GM12878 (cell line): ENCODE data around the gene IGLL5. TPM values are rescaled to one million over a fixed set of nuclear protein-coding genes. Genes with fewer than 3 reads are reported as not detected.

Source experiments
- ATAC-seq: fragments of 200-7000 bp; cut with Tn5 transposase; 3 replicates; pipeline ENCODE4 v1.9.1; 2020; ENCODE audit warnings: mild to moderate bottlenecking, moderate library complexity
- BruUV-seq: library from RNA; stranded (reverse); fragments of 400-500 nt; replicated peaks from 2 replicates; lab custom pipeline; 2021; lab: Mats Ljungman, UMichigan
- CTCF ChIA-PET: fragments of 300-600 bp; sonication (Branson Sonifier 250); formaldehyde crosslinking; extraction: SDS; loops from one replicate; lab custom pipeline; 2021; ENCODE audit warnings: inconsistent platforms; lab: Yijun Ruan, JAX
- POLR2A ChIA-PET: fragments of 350-600 bp; formaldehyde crosslinking; extraction: SDS; loops from one replicate; lab custom pipeline; 2021; ENCODE audit warnings: inconsistent platforms; lab: Charles Lee
- RAD21 ChIA-PET: fragments of 300-600 bp; sonication (Branson Sonifier 250); formaldehyde crosslinking; loops from one replicate; lab custom pipeline; 2023; ENCODE audit warnings: antibody characterized with exemption; ENCODE audit not compliant: unreplicated experiment; lab: Charles Lee
- SMC1A ChIA-PET: fragments of 300-600 bp; sonication (Branson Sonifier 250); formaldehyde crosslinking; loops from one replicate; lab custom pipeline; 2023; ENCODE audit not compliant: unreplicated experiment, uncharacterized antibody; lab: Charles Lee
- DNase-seq: peaks from one replicate; pipeline ENCODE4 v3.0.0-alpha.2; 2011; ENCODE audit warnings: low read depth, low spot score
- FAIRE-seq: peaks from 3 replicates; lab custom pipeline; 2011; peaks lifted over from hg19 to GRCh38; lab: Jason Lieb, UNC
- H2AFZ ChIP-seq: 2 replicates; pipeline ENCODE4 v1.6.0; 2011; ENCODE audit warnings: low read depth, low read length, control low read depth; ENCODE audit not compliant: control insufficient read depth
- H3K27ac ChIP-seq: 2 replicates; pipeline ENCODE4 v1.5.1; 2011; ENCODE audit warnings: control low read depth; ENCODE audit not compliant: control insufficient read depth, insufficient read depth
- H3K27me3 ChIP-seq, 2 experiments: replicated peaks in 1 of 2; 2 replicates each; pipeline versions ENCODE4 v1.6.0 to v1.6.1; 2011; ENCODE audit warnings: low read length in 1 of 2; ENCODE audit not compliant: control insufficient read depth in 2 of 2, insufficient read depth in 2 of 2
- H3K36me3 ChIP-seq, 2 experiments: 2 replicates each; pipeline ENCODE4 v1.5.1; 2011; ENCODE audit warnings: low read length in 1 of 2; ENCODE audit not compliant: control insufficient read depth in 2 of 2, insufficient read depth in 2 of 2
- H3K4me1 ChIP-seq: 2 replicates; pipeline ENCODE4 v1.6.1; 2011; ENCODE audit warnings: mild to moderate bottlenecking, low read length, moderate library complexity, mixed read lengths; ENCODE audit not compliant: control insufficient read depth, insufficient read depth
- H3K4me2 ChIP-seq: 2 replicates; pipeline ENCODE4 v1.6.0; 2011; ENCODE audit warnings: control low read depth; ENCODE audit not compliant: control insufficient read depth, insufficient read depth
- H3K4me3 ChIP-seq: fragments of 200-600 bp; sonication (generic); 2 replicates; pipeline ENCODE4 v1.5.1; 2016
- H3K79me2 ChIP-seq: 2 replicates; pipeline ENCODE4 v1.6.0; 2011; ENCODE audit warnings: low read length; ENCODE audit not compliant: control insufficient read depth, insufficient read depth
- H3K9ac ChIP-seq: 2 replicates; pipeline ENCODE4 v1.8.0; 2011; ENCODE audit warnings: low read length, control low read depth, mixed read lengths; ENCODE audit not compliant: control insufficient read depth, insufficient read depth
- H3K9me3 ChIP-seq: replicated peaks from 3 replicates; pipeline ENCODE4 v1.5.1; 2011; ENCODE audit warnings: mild to moderate bottlenecking, low read length; ENCODE audit not compliant: control insufficient read depth, insufficient read depth
- H4K20me1 ChIP-seq: 2 replicates; pipeline ENCODE4 v1.6.0; 2011; ENCODE audit not compliant: control insufficient read depth, insufficient read depth
- CEBPZ ChIP-seq: fragments of 150-350 bp; IDR thresholded peaks from 2 replicates; pipeline ENCODE4 v1.6.1; 2016; ENCODE audit warnings: low read depth, low read length
- WGBS: methylation state at CpG from one replicate; pipeline ENCODE4 v1.1.6; 2016; ENCODE audit warnings: low lambda C conversion rate; ENCODE audit not compliant: insufficient replicate concordance, insufficient coverage; ENCODE audit errors: missing lambda C conversion rate; 5-methylcytosine and 5-hydroxymethylcytosine counted together
- in situ Hi-C: fragments of 300-500 bp; cut with MboI; formaldehyde crosslinking; loops from 9 replicates; pipeline ENCODE4 v1.14.3; 2018; ENCODE audit warnings: mixed read lengths
- intact Hi-C: fragments of 100-400 bp; cut with micrococcal nuclease; formaldehyde crosslinking; loops from one replicate; pipeline ENCODE4 v1.14.2; 2022; ENCODE audit not compliant: unreplicated experiment
- polyA plus RNA-seq, 11 experiments: library from polyadenylated mRNA; depleted of rRNA in 4 of 11; unstranded in 6 of 11; stranded (reverse) in 5 of 11; fragments of >200 nt; fragmentation: Nextera tagmentation in 4 of 11; fragmentation: Illumina TruSeq in 1 of 11; extraction: Ambion mirVana in 4 of 11; extraction: Trizol in 1 of 11; gene quantifications; 1 replicate in 1 of 11; 2 replicates in 10 of 11; pipeline versions ENCODE4 v1.2.1 to v1.2.3, GENCODE V29; 2011 to 2016; ENCODE audit warnings: inconsistent platforms in 2 of 11, missing spikeins in 2 of 11, low read depth in 1 of 11
- total RNA-seq, 4 experiments: library from RNA; depleted of rRNA in 3 of 4; stranded (reverse); fragments of >200 nt in 3 of 4; fragmentation: Illumina TruSeq in 1 of 4; extraction: Trizol in 1 of 4; gene quantifications; 2 replicates each; pipeline versions ENCODE4 v1.2.1 to v1.2.3, GENCODE V29; 2013 to 2021
- TF ChIP-seq, protein P1 (sequence below): IDR thresholded peaks from 2 replicates; pipeline ENCODE4 v1.6.1; 2012; ENCODE audit warnings: low read length, inconsistent platforms

The IGLL5 gene
- total and polyA plus RNA-seq, 10 of the 15 experiments (the other 5 are each of a cell fraction or from before 2014, with no cell fraction given) = not detected

GRCh38 chr22:22843848-22844247 lies 43.8 kb upstream of the IGLL5 start:
- CTCF ChIA-PET = no interaction called here
- WGBS = 92% methylated on average over 1 of the region's 1 CpG
- Histone ChIP-seq H3K4me3 (no peak overlapping the region), H3K27me3 (no peaks in the 10 kb centered on the region), H3K79me2 (no peaks in the 10 kb centered on the region), H4K20me1 (no peaks in the 10 kb centered on the region), H2AFZ (no peak overlapping the region), H3K4me2 (no peak overlapping the region), H3K9ac (no peak overlapping the region), H3K9me3 (no peaks in the 10 kb centered on the region), H3K36me3 (no peaks in the 10 kb centered on the region), H3K27ac (no peak overlapping the region), H3K4me1 (peaks cover 5% of the 10 kb centered on the region)
- POLR2A ChIA-PET = no interaction called here
- intact Hi-C loops (loop anchor here (10.0 kb wide), 1 partner anchor 281 kb away; no protein-coding TSS in a partner anchor), in situ Hi-C loops (no loop called here)
- SMC1A ChIA-PET = no interaction called here
- TF ChIP-seq, protein P1, sequence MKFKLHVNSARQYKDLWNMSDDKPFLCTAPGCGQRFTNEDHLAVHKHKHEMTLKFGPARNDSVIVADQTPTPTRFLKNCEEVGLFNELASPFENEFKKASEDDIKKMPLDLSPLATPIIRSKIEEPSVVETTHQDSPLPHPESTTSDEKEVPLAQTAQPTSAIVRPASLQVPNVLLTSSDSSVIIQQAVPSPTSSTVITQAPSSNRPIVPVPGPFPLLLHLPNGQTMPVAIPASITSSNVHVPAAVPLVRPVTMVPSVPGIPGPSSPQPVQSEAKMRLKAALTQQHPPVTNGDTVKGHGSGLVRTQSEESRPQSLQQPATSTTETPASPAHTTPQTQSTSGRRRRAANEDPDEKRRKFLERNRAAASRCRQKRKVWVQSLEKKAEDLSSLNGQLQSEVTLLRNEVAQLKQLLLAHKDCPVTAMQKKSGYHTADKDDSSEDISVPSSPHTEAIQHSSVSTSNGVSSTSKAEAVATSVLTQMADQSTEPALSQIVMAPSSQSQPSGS = no peak
- no peak for TF ChIP-seq CEBPZ
- no peak for DNase-seq
- ATAC-seq = no peak
- RAD21 ChIA-PET = no interaction called here
- FAIRE-seq = no peak
- no TSS peak for BruUV-seq
